ENCODE data around the gene CCNB1IP1. TPM values are rescaled to one million over a fixed set of nuclear protein-coding genes. Genes with fewer than 3 reads are reported as not detected.

CCNB1IP1 gene, protein sequence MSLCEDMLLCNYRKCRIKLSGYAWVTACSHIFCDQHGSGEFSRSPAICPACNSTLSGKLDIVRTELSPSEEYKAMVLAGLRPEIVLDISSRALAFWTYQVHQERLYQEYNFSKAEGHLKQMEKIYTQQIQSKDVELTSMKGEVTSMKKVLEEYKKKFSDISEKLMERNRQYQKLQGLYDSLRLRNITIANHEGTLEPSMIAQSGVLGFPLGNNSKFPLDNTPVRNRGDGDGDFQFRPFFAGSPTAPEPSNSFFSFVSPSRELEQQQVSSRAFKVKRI
- total RNA-seq, result 10 to 100 TPM; 19.1 to 29.8 (median 28.7) TPM
- polyA plus RNA-seq, result 10 to 100 TPM; 14.8 to 21.4 TPM
- total RNA-seq, result 33.2 reads per million, percentile 62 among the genes with 10 or more reads in this experiment

- Mint-ChIP-seq H3K27me3 (peaks cover 0 to 4% (median 0%) of the 10 kb centered on the region in 5 donors), H3K9me3 (no peaks in the 10 kb centered on the region), H3K4me3 (peak within 1 kb of the TSS; percentile 85 to 100 (median 96)), H3K36me3 (peaks cover 0 to 3% (median 0%) of the 10 kb centered on the region in 5 donors), H3K4me1 (peaks cover 12 to 49% (median 34%) of the 10 kb centered on the region in 7 donors), H3K27ac (peak within 1 kb of the TSS; percentile 67 to 96 (median 92))
- peak; percentile 99 for ATAC-seq
- intact Hi-C loops (cut with micrococcal nuclease), result loop anchor here (1.0 to 2.0 kb wide), 5 partner anchors 10 to 352 kb away; partner anchors contain the start of genes PARP2 (in 2 of the 2), APEX1 (in 1 of the 2), OSGEP (in 1 of the 2) and RNASE4 (in 1 of the 2)
- no peaks in the 10 kb centered on the region for H3K27me3 ChIP-seq (ENCODE audit: control insufficient read depth in 2 of 2, insufficient read depth in 2 of 2, low read length in 2 of 2)
- H3K4me3 ChIP-seq (ENCODE audit: low read length), result peak within 1 kb of the TSS; percentile 97
- H3K36me3 ChIP-seq (ENCODE audit: control insufficient read depth in 2 of 3, insufficient read depth in 3 of 3, low read length in 3 of 3), result peaks cover 0 to 8% (median 0%) of the 10 kb centered on the region in 3 experiments
- peak; percentile 11 to 80 (median 64) for DNase-seq
- ChIA-PET CTCF (interaction anchor here (1.0 to 1.6 kb wide), 5 partner anchors 10 to 358 kb away, joined by 4 to 8 read pairs (median 5); partner anchors contain the start of gene PARP2), POLR2A (interaction anchor here (0.7 to 5.4 kb wide), 8 partner anchors 10 to 351 kb away, joined by 3 to 35 read pairs (median 8); partner anchors contain the start of genes PARP2, PIP4P1 and RNASE4)
- H3K27ac ChIP-seq (ENCODE audit: low read depth, low read length), result peak within 1 kb of the TSS; percentile 62
- no peaks in the 10 kb centered on the region for H3K4me1 ChIP-seq (ENCODE audit: control insufficient read depth in 2 of 2, insufficient read depth in 2 of 2, low read length in 2 of 2)
- H3K9me3 ChIP-seq (ENCODE audit: control insufficient read depth in 2 of 3, low read length in 3 of 3), result no peaks in the 10 kb centered on the region
These were observed at the start of gene CCNB1IP1 for GRCh38 chr14:20332788-20333493. TSS of gene CCNB1IP1 (minus strand) at chr14:20333279. CDS start at chr14:20316523, 16,756 bp downstream.

DNA sequence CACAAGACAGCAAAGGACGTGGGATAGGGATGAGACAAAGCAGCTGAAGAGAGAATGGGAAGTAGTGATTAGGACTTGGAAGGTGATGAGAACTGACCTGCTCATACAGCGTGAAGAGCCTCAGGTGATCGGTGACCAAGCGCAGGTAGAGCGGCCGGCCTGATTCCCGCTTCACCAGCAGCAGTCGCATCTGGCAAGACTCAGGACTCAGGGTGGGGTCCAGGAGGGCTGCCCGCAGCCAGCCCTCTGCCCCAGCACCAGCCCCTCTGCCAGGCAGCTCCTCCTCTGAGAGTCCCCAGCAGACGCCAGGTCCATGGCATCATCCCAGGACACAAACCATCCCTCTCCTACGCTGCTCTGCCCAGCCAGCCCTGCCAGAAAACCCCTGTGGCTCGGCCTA lies 49.4 kb upstream of the CCNB1IP1 start:
- ATAC-seq, result no peak
- Histone ChIP-seq H3K36me3 (ENCODE audit: control insufficient read depth in 2 of 3, insufficient read depth in 3 of 3, low read length in 3 of 3) (peaks cover 26 to 96% (median 45%) of the 10 kb centered on the region in 3 experiments), H3K27me3 (ENCODE audit: control insufficient read depth in 2 of 2, insufficient read depth in 2 of 2, low read length in 2 of 2) (no peaks in the 10 kb centered on the region), H3K9me3 (ENCODE audit: control insufficient read depth in 2 of 3, low read length in 3 of 3) (no peaks in the 10 kb centered on the region), H3K4me3 (ENCODE audit: low read length) (no peak overlapping the region), H3K27ac (ENCODE audit: low read depth, low read length) (no peak overlapping the region), H3K4me1 (ENCODE audit: control insufficient read depth in 2 of 2, insufficient read depth in 2 of 2, low read length in 2 of 2) (no peaks in the 10 kb centered on the region)
- CTCF ChIA-PET, result no interaction called here
- intact Hi-C loops (cut with micrococcal nuclease), result no loop called here
- no peak for DNase-seq
- POLR2A ChIA-PET, result no interaction called here
- peaks cover 16 to 76% (median 20%) of the 10 kb centered on the region in 5 donors for H3K36me3 Mint-ChIP-seq
- peak overlapping the region in 1 of 9 donors; percentile 46 for H3K27ac Mint-ChIP-seq
- H3K4me3 Mint-ChIP-seq, result no peak overlapping the region
- no peaks in the 10 kb centered on the region for H3K9me3 Mint-ChIP-seq
- H3K27me3 Mint-ChIP-seq, result no peaks in the 10 kb centered on the region
- no peaks in the 10 kb centered on the region for H3K4me1 Mint-ChIP-seq

GRCh38 chr14:20381341-20381740 lies 48.3 kb upstream of the CCNB1IP1 start:
- ChIA-PET POLR2A (no interaction called here), CTCF (no interaction called here)
- Mint-ChIP-seq H3K27ac (peak overlapping the region in 1 of 9 donors; percentile 25), H3K4me1 (no peaks in the 10 kb centered on the region), H3K4me3 (no peak overlapping the region), H3K36me3 (peaks cover 20 to 74% (median 22%) of the 10 kb centered on the region in 5 donors), H3K27me3 (no peaks in the 10 kb centered on the region), H3K9me3 (no peaks in the 10 kb centered on the region)
- no peak overlapping the region for H3K4me3 ChIP-seq (ENCODE audit: low read length)
- DNase-seq, result no peak
- intact Hi-C loops (cut with micrococcal nuclease), result no loop called here
- no peak for ATAC-seq
- H3K36me3 ChIP-seq (ENCODE audit: control insufficient read depth in 2 of 3, insufficient read depth in 3 of 3, low read length in 3 of 3), result peaks cover 21 to 97% (median 44%) of the 10 kb centered on the region in 3 experiments
- H3K27ac ChIP-seq (ENCODE audit: low read depth, low read length), result no peak overlapping the region
- H3K9me3 ChIP-seq (ENCODE audit: control insufficient read depth in 2 of 3, low read length in 3 of 3), result no peaks in the 10 kb centered on the region
- H3K27me3 ChIP-seq (ENCODE audit: control insufficient read depth in 2 of 2, insufficient read depth in 2 of 2, low read length in 2 of 2), result no peaks in the 10 kb centered on the region
- H3K4me1 ChIP-seq (ENCODE audit: control insufficient read depth in 2 of 2, insufficient read depth in 2 of 2, low read length in 2 of 2), result no peaks in the 10 kb centered on the region

DNA sequence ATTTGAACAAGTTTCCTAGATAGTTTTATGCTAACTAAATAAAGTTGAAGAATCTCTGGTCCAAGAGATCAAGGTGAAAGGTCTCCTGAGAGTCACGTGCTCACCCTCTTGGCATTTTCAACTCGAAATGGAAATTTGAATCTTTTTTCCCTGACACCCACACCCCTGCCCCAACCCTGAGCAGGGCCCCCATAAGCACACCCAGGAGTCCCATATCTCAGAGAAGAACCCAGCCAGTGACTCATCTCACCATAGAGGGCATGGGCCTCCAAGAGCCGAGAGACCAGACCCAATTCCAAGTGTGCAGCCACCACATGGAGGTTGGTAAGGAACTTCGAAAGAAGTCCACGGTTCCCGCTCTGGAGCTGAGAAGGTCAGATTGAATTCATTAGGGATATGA lies 47.6 kb upstream of the CCNB1IP1 start:
- no peak overlapping the region for H3K4me3 ChIP-seq (ENCODE audit: low read length)
- H3K27me3 ChIP-seq (ENCODE audit: control insufficient read depth in 2 of 2, insufficient read depth in 2 of 2, low read length in 2 of 2), result no peaks in the 10 kb centered on the region
- intact Hi-C loops (cut with micrococcal nuclease), result no loop called here
- Mint-ChIP-seq H3K9me3 (no peaks in the 10 kb centered on the region), H3K4me3 (no peak overlapping the region), H3K27me3 (no peaks in the 10 kb centered on the region), H3K4me1 (no peaks in the 10 kb centered on the region), H3K36me3 (peaks cover 21 to 73% (median 22%) of the 10 kb centered on the region in 5 donors), H3K27ac (peak overlapping the region in 1 of 9 donors; percentile 25)
- peaks cover 17 to 97% (median 39%) of the 10 kb centered on the region in 3 experiments for H3K36me3 ChIP-seq (ENCODE audit: control insufficient read depth in 2 of 3, insufficient read depth in 3 of 3, low read length in 3 of 3)
- no peak overlapping the region for H3K27ac ChIP-seq (ENCODE audit: low read depth, low read length)
- H3K4me1 ChIP-seq (ENCODE audit: control insufficient read depth in 2 of 2, insufficient read depth in 2 of 2, low read length in 2 of 2), result no peaks in the 10 kb centered on the region
- no peak for DNase-seq
- no peaks in the 10 kb centered on the region for H3K9me3 ChIP-seq (ENCODE audit: control insufficient read depth in 2 of 3, low read length in 3 of 3)
- ChIA-PET POLR2A (no interaction called here), CTCF (no interaction called here)
- ATAC-seq, result no peak

- Histone ChIP-seq H3K4me1 (ENCODE audit: control insufficient read depth in 2 of 2, insufficient read depth in 2 of 2, low read length in 2 of 2) (no peaks in the 10 kb centered on the region), H3K9me3 (ENCODE audit: control insufficient read depth in 2 of 3, low read length in 3 of 3) (no peaks in the 10 kb centered on the region), H3K36me3 (ENCODE audit: control insufficient read depth in 2 of 3, insufficient read depth in 3 of 3, low read length in 3 of 3) (peaks cover 17 to 96% (median 39%) of the 10 kb centered on the region in 3 experiments), H3K27ac (ENCODE audit: low read depth, low read length) (no peak overlapping the region), H3K4me3 (ENCODE audit: low read length) (no peak overlapping the region), H3K27me3 (ENCODE audit: control insufficient read depth in 2 of 2, insufficient read depth in 2 of 2, low read length in 2 of 2) (no peaks in the 10 kb centered on the region)
- Mint-ChIP-seq H3K9me3 (no peaks in the 10 kb centered on the region), H3K36me3 (peaks cover 22 to 74% (median 24%) of the 10 kb centered on the region in 5 donors), H3K4me1 (no peaks in the 10 kb centered on the region), H3K27me3 (no peaks in the 10 kb centered on the region), H3K27ac (peak overlapping the region in 2 of 9 donors; percentile 2 to 46), H3K4me3 (no peak overlapping the region)
- ChIA-PET POLR2A (interaction anchor here (1.2 kb wide), 1 partner anchor 8 kb away, joined by 3 read pairs; no protein-coding TSS in a partner anchor), CTCF (no interaction called here)
- no peak for ATAC-seq
- DNase-seq, result no peak
- intact Hi-C loops (cut with micrococcal nuclease), result no loop called here
These were observed 46.7 kb upstream of the CCNB1IP1 start for GRCh38 chr14:20379743-20380142.

DNA sequence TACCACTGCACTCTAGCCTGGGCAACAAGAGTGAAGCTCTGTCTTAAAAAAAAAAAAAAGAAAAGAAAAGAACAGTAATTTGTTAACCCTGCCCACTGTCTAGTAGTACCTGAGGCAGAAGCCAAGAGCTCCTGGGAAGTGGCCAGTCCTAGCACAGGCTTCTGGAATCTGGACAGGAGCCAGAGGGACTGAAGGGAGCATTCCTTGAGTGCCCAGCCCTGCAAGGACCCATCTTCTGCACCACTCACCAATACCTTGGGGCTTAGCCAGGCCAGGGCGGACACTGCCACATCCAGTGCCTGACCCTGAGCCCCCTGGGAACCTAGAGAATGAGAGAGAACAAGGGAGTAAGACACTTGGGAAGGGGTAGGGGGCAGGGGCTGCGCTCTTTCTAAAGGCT lies 44.1 kb upstream of the CCNB1IP1 start:
- H3K36me3 ChIP-seq (ENCODE audit: control insufficient read depth in 2 of 3, insufficient read depth in 3 of 3, low read length in 3 of 3), result peaks cover 14 to 95% (median 42%) of the 10 kb centered on the region in 3 experiments
- no peak for DNase-seq
- intact Hi-C loops (cut with micrococcal nuclease), result no loop called here
- H3K4me1 Mint-ChIP-seq, result no peaks in the 10 kb centered on the region
- ChIA-PET POLR2A (no interaction called here), CTCF (no interaction called here)
- no peaks in the 10 kb centered on the region for H3K9me3 ChIP-seq (ENCODE audit: control insufficient read depth in 2 of 3, low read length in 3 of 3)
- no peaks in the 10 kb centered on the region for H3K27me3 Mint-ChIP-seq
- no peak for ATAC-seq
- no peaks in the 10 kb centered on the region for H3K27me3 ChIP-seq (ENCODE audit: control insufficient read depth in 2 of 2, insufficient read depth in 2 of 2, low read length in 2 of 2)
- no peak overlapping the region for H3K27ac ChIP-seq (ENCODE audit: low read depth, low read length)
- no peaks in the 10 kb centered on the region for H3K4me1 ChIP-seq (ENCODE audit: control insufficient read depth in 2 of 2, insufficient read depth in 2 of 2, low read length in 2 of 2)
- H3K36me3 Mint-ChIP-seq, result peaks cover 24 to 72% (median 29%) of the 10 kb centered on the region in 5 donors
- H3K9me3 Mint-ChIP-seq, result no peaks in the 10 kb centered on the region
- no peak overlapping the region for H3K4me3 ChIP-seq (ENCODE audit: low read length)
- no peak overlapping the region for H3K4me3 Mint-ChIP-seq
- peak overlapping the region in 1 of 9 donors; percentile 74 for H3K27ac Mint-ChIP-seq
